ENCODE results near the gene CD19.

Gene CD19

DNA sequence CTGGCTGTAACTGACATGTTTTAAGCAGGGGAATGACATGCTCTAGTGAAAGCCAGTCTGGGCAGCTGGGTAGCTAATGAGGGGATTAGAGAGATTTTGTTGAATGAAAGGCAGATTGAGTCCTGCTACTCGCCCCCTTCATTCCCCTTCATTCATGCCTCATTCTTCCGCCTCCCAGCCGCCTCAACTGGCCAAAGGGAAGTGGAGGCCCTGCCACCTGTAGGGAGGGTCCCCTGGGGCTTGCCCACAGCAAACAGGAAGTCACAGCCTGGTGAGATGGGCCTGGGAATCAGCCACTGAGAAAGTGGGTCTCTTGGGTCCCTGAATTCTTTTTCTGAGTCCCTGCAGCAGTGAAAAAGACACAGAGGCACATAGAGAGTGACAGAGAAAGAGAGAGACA, 1.1 kb upstream of the CD19 start:
- TF ChIP-seq CTCF (IDR thresholded peaks at IDR 0.05; ENCODE audit: low read depth, low read length) = no peak
- no peak overlapping the region for H3K4me3 ChIP-seq (ENCODE audit: low read depth, low read length)

- no peak overlapping the region for H3K4me3 ChIP-seq (ENCODE audit: low read depth, low read length)
- no peak for TF ChIP-seq CTCF (IDR thresholded peaks at IDR 0.05; ENCODE audit: low read depth, low read length)
Measured at GRCh38 chr16:28932339-28933141, 769 bp downstream of the CD19 start.

- H3K4me3 ChIP-seq (ENCODE audit: low read depth, low read length) = no peak overlapping the region
- TF ChIP-seq CTCF (IDR thresholded peaks at IDR 0.05; ENCODE audit: low read depth, low read length) = no peak
Measured at GRCh38 chr16:28933171-28933570, 1.4 kb downstream of the CD19 start.

DNA sequence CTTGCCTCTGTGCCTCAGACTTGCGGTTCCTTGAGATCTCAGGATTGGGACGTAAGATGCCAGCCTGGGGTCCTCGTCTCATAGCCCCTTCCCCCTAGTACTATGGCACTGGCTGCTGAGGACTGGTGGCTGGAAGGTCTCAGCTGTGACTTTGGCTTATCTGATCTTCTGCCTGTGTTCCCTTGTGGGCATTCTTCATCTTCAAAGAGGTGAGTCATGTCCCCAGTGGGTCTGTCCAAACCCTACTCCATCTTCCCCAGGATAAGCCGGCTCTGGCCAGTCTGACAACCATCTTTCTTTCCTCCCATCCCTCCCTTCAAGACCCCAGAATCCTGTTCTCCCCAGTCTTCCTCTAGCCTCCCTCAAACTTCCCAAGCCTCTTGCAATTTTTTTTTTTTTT, 3.6 kb downstream of the CD19 start:
- no peak for TF ChIP-seq CTCF (IDR thresholded peaks at IDR 0.05; ENCODE audit: low read depth, low read length)
- no peak overlapping the region for H3K4me3 ChIP-seq (ENCODE audit: low read depth, low read length)

DNA sequence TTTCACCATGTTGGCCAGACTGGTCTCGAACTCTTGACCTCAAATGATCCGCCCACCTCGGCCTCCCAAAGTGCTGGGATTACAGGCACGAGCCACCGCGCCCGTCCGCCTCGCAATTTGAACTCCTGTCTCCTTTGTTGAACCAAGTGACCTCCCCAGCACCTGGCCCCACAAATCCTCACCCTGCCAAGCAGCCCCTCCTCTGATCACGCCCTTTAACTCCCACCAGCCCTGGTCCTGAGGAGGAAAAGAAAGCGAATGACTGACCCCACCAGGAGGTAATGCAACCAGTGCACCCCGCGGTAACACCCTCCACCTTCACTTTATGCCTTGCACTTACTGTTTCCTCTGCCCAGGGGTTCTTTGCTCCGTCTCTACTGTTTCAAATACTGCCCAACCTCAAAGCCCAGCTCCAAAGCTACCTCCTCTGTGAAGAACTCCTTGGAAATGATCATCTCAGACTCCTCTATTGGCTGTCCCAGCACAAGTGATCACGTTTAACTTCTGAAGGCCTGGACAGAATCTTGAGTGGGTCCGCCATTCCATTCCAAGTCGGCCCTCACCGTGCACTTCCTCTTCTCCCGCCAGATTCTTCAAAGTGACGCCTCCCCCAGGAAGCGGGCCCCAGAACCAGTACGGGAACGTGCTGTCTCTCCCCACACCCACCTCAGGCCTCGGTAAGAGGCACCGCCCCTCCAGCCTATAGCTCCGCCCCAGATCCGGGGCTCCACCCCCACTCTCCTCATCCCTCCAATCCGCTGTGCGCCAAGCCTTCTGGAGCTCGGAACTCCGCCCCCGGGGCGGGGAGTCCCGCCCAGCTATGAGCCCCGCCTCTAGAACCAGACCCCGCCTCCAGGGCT, 4.4 kb downstream of the CD19 start:
- TF ChIP-seq CTCF (IDR thresholded peaks at IDR 0.05; ENCODE audit: low read depth, low read length) = no peak

DNA sequence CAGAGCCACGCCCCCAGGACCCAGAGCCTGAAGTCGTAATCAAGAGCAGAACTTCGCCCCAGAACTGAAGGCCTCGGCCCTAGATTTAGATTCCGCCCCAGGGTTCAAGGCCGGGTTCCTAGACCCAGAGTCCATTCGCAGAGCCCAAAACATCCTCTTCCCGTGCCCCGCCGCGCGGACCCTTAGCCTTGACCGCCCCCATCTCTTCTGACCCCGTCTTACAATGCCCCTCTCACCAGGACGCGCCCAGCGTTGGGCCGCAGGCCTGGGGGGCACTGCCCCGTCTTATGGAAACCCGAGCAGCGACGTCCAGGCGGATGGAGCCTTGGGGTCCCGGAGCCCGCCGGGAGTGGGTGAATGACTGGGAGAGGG, 5.0 kb downstream of the CD19 start:
- no peak for TF ChIP-seq CTCF (IDR thresholded peaks at IDR 0.05; ENCODE audit: low read depth, low read length)
- H3K4me3 ChIP-seq (ENCODE audit: low read depth, low read length) = no peak overlapping the region

More for the DNA sequence above, 4.4 kb downstream of the CD19 start:
- no peak overlapping the region for H3K4me3 ChIP-seq (ENCODE audit: low read depth, low read length)

All from WI38 (cell line).